AG04449 (cell line): Measurements from ENCODE around the gene PAPOLB.

Source experiments
- CTCF ChIA-PET: fragments of 350-600 bp; formaldehyde crosslinking; extraction: SDS; loops from one replicate; lab custom pipeline; 2021; ENCODE audit warnings: antibody characterized with exemption; lab: Yijun Ruan, JAX
- POLR2A ChIA-PET: fragments of 400-600, 350-600 bp; formaldehyde crosslinking; extraction: SDS; loops from one replicate; lab custom pipeline; 2020; ENCODE audit warnings: antibody characterized with exemption, inconsistent platforms; lab: Yijun Ruan, JAX
- DNase-seq: peaks from one replicate; pipeline ENCODE4 v3.0.0-alpha.2; 2010; ENCODE audit warnings: low read depth, low spot score
- H3K4me3 ChIP-seq: 2 replicates; pipeline ENCODE4 v1.5.1; 2011; ENCODE audit warnings: low read depth, mild to moderate bottlenecking, control low read depth, low read length
- CTCF ChIP-seq: IDR thresholded peaks from one replicate; pipeline ENCODE4 v1.5.1; 2011; ENCODE audit warnings: mild to moderate bottlenecking, moderate library complexity, low read length, control low read depth, inconsistent platforms; ENCODE audit not compliant: insufficient read depth; ENCODE audit errors: missing control alignments

PAPOLB gene

GRCh38 chr7:4861673-4862072 lies at the start of gene PAPOLB:
TSS of gene PAPOLB (minus strand) at chr7:4862030. CDS start at chr7:4861810, 220 bp downstream.
- TF ChIP-seq CTCF, result no peak
- ChIA-PET CTCF (interaction anchor here (1.2 to 3.1 kb wide), 2 partner anchors 22 to 112 kb away, joined by 3 to 16 read pairs; partner anchors contain the start of gene RADIL), POLR2A (no interaction called here)
- no peak for DNase-seq
- peak within 1 kb of the TSS; percentile 49 for H3K4me3 ChIP-seq

DNA sequence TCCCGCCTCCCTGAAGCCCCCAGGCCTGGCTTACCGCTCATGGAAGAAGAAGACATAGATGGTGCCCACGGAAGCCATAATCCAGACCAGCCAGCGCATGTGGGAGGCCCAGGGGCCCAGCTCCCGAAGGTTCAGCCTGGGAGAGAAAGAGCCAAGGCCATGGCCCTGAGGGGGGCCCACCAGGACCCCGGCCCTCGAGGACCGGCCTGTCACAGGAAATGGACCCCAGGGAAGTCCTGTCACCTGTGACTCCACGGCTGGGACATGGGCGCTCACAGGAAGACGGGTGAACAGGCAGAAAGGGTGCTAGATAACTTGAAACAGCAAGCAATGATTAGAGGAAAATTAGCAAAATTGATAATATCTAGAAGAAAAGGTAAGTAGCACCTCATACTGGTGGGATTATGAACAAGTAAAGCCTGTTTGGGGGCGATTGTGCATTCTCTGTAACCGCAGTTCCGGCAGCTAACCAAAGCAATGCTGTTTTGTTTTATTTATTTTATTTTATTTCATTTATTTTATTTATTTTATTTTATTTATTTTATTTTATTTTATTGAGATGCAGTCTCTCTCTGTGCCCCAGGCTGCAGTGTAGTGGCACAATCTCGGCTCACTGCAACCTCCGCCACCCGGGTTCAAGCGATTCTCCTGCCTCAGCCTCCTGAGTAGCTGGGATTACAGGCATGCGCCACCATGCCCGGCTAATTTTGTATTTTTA lies 49.4 kb upstream of the PAPOLB start:
- no peak for DNase-seq
- CTCF ChIA-PET, result no interaction called here
- POLR2A ChIA-PET, result no interaction called here
- TF ChIP-seq CTCF, result no peak
- no peak overlapping the region for H3K4me3 ChIP-seq

DNA sequence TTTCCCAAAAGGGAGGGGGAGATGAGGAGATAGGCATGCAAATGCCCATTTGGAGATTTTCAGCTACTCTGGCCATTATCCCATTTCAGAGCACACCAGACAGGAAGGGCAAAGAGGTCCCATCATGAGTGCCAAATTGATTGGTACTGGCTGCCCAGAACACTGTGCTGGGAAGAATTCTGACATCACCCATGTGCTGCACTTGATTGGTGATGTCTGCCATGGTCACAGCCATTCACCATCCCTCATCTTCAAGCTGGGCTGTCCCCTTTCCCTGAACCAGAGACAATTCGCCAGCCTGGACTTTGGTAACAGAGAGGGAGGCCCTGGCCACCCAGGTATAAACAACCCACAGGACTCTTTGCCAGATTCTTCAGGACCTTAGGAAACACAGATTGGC lies 44.9 kb upstream of the PAPOLB start:
- no peak for DNase-seq
- CTCF ChIA-PET, result no interaction called here
- POLR2A ChIA-PET, result no interaction called here
- TF ChIP-seq CTCF, result no peak
- H3K4me3 ChIP-seq, result no peak overlapping the region

DNA sequence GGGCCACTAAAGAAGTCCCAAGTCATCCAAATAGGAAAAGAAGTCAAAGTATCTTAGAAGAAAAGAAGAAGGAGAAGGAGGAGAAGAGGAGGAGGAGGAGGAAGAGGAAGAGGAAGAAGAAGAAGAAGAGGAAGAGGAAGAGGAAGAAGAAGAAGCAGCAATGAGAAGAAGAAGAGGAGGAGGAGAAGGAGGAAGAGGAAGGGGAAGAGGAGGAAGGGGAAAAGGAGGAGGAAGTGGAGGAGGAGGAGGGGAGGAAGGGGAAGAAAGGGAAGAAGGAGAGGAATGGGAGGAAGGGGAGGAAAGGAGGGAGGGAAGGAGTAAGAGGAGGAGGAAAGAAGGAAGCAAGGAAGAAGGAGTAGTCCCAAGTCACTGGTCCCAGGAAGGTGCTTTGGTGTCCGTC lies 43.3 kb upstream of the PAPOLB start:
- no peak for TF ChIP-seq CTCF
- ChIA-PET POLR2A (no interaction called here), CTCF (no interaction called here)
- no peak overlapping the region for H3K4me3 ChIP-seq
- no peak for DNase-seq

DNA sequence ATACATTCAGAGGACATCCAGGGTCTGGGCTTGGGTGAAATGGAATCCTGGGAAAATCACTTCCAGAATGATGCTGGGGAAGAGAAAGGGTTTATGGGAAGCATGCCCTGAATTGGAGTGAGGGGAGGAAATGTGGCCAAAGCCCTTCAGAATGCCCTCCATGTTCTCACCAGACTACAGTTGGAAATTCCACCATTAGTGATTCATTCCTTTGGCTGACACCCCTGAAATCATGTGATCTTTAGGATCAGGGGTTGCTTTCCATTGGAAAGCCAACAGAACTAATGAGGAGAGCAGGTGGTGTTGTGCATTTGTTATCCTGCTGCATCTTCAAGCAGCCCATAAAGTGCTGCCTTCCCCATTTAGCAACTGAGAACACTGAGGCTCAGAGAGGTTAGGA lies 42.5 kb upstream of the PAPOLB start:
- no peak overlapping the region for H3K4me3 ChIP-seq
- POLR2A ChIA-PET, result no interaction called here
- DNase-seq, result no peak
- CTCF ChIA-PET, result no interaction called here
- TF ChIP-seq CTCF, result no peak

- ChIA-PET CTCF (interaction anchor here (2.6 kb wide), 1 partner anchor 12 kb away, joined by 8 read pairs; the partner anchor contains the start of gene RADIL), POLR2A (no interaction called here)
- TF ChIP-seq CTCF, result no peak
- DNase-seq, result no peak
- no peak overlapping the region for H3K4me3 ChIP-seq
Measured at GRCh38 chr7:4895766-4896165, 33.9 kb upstream of the PAPOLB start.
